HS-5 (cell line): ENCODE measurements around the gene CTSO.
"Not testable (repeated sequence)": the region's sequence is repeated elsewhere in the genome, so short reads cannot be mapped to it uniquely, and the experiment has no call there.

Source experiments
- DNase-seq: peaks from one replicate; pipeline ENCODE4 v3.0.0-alpha.2; 2012; ENCODE audit warnings: low read depth

Gene CTSO

DNA sequence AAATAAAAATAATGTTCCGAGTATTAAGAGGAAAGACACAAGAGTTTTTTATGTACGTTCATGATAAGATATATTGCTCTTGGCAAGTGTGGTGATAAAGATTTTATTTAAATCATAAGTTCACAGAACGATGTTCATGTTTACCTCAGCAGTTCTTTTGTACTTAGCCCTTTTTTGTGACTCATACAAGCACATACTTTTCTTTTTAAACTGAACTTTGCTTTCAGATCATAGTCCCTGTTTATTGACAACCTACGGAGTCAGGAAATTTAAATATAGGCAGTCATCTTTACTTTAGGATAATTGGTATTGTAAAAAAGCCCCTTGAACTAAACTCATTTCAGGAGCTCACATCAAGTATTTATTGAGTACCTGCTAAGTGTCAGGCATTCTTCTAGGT lies 1.3 kb upstream of the CTSO start:
- no peak for DNase-seq

- DNase-seq, result no peak
Observed at GRCh38 chr4:155954118-155954685, 536 bp upstream of the CTSO start.

DNA sequence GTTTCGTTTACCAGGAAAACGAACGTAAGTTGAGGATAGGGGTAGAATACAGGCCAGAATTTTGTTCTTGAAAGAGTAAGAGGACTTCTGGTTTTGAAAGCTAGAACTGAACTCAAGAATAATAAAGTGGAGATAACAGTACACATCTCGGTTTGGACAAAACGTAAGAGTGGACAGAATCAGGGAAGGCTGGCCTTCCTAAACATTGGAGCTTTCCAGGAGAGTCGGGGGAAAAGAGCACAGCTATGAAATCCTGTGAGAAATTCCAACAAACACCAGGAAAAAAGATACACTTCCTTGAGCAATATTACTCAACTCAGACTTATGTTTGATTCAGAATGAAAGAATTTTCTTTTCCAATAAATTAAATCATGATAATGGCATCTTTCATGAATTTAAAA lies 1.2 kb downstream of the CTSO start:
- no peak for DNase-seq

DNA sequence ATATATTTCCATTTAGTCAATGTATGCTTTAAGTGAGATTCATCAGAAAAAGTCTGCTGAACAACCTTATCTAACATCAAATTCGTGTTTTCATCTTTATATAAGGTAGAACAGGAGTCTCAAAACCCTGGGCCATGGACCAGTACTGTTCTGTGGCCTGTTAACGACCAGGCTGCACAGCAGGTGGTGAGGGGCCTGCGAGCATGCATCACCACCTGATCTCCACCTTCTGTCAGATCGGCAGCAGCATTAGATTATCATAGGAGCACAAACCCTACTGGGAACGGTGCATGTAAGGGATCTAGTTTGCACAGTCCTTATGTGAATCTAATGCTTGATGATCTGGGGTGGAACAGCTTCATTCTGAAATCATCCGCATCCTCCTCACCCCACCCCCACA lies 3.2 kb downstream of the CTSO start:
- DNase-seq, result no peak

DNA sequence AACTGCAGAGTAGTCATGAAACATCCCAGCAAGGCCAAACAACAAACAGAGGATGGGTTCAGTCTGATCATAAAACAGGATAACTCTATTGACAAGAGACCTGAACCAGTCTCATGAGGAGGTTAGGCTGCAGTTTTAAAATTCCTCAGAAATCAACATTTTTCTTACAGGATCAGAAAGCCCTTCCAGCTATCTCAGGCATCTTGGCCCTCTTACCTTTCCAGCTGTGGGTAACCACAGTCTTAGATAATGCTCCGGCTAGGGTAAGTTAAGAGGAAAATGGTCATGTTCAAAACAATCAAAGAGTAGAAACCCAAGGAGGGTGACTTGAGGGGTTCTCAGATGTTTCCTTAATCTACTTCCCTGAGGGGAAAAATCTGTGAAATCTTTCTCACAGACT lies 5.1 kb downstream of the CTSO start:
- no peak for DNase-seq

DNA sequence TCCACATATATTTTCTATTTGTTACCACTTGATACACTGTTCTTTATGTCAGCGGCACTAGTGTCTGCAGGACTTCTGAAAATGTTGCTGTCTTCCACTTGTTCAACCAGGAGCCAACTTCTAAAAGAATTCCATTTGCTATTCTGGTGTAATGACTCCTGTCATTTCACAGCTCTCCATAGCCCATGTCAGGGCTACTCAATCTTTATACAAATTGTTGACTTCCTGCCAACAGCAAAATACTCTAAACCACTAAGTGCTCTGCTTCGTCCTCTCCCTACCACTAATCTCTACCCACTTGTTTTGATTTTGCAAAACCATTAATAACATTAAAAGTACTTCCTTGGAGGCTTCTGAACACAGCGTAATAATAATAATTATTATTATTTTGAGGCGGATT lies 7.2 kb downstream of the CTSO start:
- no peak for DNase-seq

DNA sequence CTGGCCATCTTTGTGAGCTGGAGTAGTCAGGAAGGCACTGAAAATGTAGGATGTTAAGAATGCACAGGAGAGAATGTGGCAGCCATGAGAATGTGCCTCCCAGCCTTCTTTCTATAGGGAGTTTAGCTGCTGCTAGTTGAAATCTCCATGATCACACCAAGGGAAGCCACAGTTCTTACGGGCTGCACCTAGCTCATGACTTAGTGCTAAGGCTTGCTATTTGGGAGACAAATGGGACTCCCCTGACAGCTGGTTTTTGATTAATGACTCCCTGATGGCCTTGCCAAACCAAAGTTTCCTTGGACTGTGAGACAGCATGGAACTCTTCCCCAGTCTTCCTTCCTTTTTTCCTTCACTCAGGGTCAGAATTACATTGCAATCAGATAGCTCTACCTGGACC lies 9.2 kb downstream of the CTSO start:
- DNase-seq, result no peak

DNA sequence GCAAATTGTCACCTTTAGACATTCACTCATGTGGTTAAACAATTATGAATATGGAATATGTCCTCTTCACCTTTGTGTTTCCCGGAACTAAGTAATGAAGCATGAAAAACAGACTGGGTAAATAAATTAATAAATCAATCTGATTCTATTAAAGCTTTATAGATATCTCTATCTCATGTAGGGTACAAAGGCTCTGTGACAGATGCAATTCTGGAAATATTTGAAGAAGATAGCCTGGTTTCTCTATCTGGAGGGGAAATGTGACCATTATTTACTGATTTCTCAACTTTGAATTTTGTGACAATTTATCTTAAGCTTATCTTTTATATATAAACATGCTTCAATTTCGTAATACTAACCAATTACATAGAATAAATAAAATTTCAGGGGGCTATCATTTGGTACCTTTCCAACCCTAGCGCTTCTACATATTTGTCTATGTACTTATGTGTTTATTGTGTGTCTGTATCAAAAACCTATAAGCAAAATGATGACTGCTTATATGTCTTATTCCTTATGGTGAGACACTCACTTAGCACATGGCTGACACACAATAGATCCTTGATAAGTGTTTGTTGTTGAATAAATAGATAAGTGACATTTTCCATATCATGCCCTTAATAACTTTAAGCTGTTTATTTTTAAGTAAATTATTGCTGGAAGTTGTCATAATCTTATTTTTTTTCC lies 9.9 kb downstream of the CTSO start:
- no peak for DNase-seq

GRCh38 chr4:155941820-155942219 lies 11.8 kb downstream of the CTSO start:
- no peak for DNase-seq

GRCh38 chr4:155941085-155941790 lies 12.4 kb downstream of the CTSO start:
- DNase-seq, result no peak

DNA sequence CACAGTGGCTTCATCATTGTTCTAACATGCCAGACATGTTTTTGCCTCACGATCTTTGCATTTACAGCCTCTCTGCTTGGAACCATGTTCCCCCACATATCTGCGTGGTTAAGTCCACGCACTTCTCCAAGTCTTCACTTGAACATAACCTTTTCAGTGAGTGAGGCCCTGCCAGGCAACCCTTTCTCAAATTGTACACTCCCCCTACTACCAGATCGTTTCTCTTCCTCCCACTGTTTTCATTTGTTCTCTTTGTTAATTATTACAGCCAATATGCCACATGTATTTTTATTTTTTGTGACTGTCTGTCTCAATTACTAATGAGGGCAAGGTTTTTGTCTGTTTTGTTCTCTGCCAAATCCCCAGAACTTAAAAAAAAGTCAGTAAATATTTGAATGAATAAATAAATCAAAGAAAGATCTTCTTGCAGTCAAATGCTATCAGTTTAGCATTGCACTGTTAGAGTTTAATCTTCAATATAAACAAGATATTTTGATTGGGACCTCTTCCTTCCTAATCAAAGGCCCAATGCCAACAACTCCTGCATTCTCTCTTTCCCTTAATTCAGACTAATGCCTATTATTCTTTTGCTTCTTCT lies 18.2 kb downstream of the CTSO start:
- DNase-seq, result no peak

DNA sequence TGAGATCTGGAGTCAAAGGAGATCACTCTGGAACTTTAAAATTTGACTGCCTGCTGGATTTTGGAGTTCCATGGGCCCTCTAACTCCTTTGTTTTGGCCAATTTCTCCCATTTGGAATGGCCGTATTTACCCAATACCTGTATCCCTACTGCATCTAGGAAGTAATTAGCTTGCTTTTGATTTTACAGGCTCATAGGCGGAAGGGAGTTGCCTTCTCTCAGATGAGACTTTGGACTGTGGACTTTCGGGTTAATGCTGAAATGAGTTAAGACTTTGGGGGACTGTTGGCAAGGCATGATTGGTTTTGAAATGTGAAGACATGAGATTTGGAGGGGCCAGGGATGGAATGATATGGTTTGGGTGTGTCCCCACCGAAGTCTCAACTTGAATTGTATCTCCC lies 19.0 kb downstream of the CTSO start:
- DNase-seq, result not testable (repeated sequence)

GRCh38 chr4:155931634-155932033 lies 22.0 kb downstream of the CTSO start:
- DNase-seq, result no peak

GRCh38 chr4:155930330-155930729 lies 23.3 kb downstream of the CTSO start:
- DNase-seq, result no peak

GRCh38 chr4:155929833-155930232 lies 23.8 kb downstream of the CTSO start:
- no peak for DNase-seq

DNA sequence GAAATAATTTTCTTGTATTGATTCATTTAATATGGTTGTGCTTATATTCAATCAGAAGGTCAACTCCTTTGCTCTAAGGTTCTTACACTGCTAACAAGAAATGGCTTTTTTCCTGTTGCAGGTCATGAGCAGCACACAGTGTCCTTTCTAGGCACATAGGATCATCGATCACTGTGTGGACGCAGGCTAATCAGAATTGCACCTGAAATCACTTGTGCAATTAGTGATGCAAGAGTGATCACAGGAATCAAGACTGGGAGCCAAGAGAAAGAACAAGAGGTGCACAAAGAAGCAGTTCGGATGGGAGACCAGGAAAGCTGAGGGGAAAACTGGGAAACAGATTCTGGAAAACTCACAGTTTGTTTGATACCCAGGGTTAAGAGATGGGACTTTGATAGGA lies 29.0 kb downstream of the CTSO start:
- no peak for DNase-seq

GRCh38 chr4:155921597-155921996 lies 32.1 kb downstream of the CTSO start:
- DNase-seq, result no peak

DNA sequence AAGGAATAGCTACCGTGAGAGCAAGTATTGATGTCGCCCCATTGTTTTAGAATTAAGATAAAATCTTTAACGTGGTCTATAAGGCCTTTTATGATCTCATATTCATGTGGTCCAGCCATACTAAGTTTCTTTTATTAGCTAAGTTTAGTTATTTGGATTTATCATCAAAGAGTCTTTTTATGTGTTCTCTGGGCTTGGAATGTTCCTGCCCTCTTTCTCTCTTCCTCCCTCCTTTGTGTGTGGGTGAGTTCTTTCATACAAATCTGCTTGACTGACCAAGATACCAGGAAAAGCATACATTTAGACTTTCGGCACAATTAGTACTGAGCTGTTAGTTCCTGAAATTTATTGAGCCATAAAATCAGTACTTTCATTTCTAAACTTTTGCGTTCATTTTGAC lies 38.9 kb downstream of the CTSO start:
- no peak for DNase-seq

- no peak for DNase-seq
Observed at GRCh38 chr4:155911905-155912304, 41.8 kb downstream of the CTSO start.

DNA sequence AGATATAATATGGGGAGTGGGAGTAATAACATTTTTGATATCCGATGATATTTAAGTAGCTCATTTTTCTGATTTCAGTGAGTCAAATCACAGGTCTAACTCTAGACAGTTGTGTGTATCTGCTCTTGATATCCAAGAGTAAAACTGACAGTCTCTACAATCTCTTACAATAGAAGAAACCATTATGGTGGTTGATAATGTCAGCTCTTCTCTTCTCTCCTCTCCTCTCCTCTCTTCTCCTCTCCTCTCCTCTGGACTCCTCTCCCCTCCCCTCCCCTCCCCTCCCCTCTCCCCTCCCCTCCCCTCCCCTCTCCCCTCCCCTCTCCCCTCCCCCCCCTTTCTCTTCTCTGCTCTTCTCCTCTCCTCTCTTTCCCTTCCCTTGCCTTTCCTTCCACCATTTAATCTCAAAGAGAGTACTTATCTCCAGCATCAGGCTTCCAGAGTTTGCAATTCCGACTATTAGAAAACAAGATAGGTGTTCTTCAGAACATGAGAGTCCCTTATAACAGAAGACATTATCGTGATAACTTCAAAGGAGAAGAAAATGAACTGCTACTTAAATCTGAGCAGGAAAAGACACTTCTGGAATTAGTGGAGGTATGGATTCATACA lies 43.9 kb downstream of the CTSO start:
- DNase-seq, result no peak

DNA sequence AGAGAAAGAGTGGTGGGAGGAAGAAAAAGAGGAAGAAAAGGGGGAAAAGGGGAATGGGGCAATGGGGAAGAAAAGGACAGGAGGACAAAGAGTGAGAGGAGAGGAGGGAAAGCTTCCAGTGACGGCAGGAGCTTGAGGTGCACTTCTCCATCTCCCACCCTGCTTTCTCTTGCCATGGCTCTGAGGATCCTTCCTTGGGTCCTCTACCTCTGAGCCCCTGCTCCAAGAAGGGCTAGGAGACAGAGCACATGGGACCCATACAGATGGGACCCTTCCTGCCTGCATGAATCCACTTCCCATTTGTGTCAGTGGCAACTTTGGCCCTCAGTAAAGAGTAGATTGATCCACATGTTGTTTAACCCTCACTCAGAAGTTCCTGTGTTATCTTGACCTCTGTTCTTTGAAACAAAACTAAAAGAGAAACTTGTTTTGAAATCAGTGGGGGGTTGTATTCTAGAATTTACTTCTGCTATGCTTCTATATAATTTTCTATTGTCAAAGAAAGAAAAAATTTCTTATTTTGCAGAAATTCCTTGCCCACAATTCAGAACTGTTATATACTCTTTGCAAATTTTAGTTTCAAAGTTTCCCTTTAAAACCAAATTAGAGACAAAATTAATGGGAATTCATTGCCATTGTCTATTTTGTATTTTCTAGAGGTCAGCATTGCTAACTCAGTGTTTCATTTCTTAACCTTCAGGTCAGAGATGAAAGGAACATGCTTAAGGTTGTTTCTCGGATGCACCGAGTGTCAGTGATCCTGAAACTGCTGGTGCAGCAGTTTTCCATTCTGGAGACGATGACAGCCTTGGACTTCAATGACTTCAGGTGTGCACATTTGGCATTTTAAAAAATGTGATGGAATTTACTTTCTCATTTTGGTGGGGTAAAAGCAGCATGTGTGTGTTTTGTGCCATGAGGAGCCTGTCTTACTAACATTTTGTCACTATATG lies 45.2 kb downstream of the CTSO start:
- no peak for DNase-seq

GRCh38 chr4:155907556-155907955 lies 46.1 kb downstream of the CTSO start:
- DNase-seq, result no peak
